Measurements from ENCODE around the gene SSTR3. TPM values are rescaled to one million over a fixed set of nuclear protein-coding genes. Genes with fewer than 3 reads are reported as not detected.

SSTR3 gene
- total and polyA plus RNA-seq, 2 of the 13 experiments (the other 11 are each of a cell fraction or from before 2014, with no cell fraction given), result 0.08 to 0.64 TPM

DNA sequence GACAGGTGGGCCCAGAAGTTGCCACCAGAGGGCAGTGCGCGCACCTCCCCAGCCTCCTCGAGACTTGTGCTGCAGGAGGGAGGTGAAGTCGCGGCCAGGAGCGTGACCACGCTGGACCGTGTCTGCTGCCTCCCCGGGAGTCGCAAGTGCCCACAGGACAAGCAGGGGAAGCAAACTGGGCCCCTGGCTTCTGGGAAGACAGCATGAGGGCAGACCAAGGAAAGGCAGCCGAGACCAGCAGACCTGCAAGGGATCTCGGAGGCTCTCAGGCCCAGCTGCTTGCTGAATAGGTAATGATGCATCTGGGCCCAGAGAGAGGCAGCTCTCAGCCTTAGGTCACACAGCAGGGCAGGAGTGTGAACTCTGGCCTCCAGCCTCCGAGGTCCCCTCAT lies 45.6 kb downstream of the SSTR3 start (continued):
- TF ChIP-seq GATAD1 (CRISPR knock-in tag; IDR thresholded peaks at IDR 0.05) (no peak), TMF1 (CRISPR knock-in tag; IDR thresholded peaks at IDR 0.05; ENCODE audit: low read depth) (no peak), PHF20 (CRISPR knock-in tag; IDR thresholded peaks at IDR 0.05) (no peak), ZEB1 (IDR thresholded peaks at IDR 0.05; ENCODE audit: insufficient replicate concordance, low read depth) (no peak), ZNF761 (CRISPR knock-in tag; conservative IDR thresholded peaks at IDR 0.05) (no peak), XBP1 (CRISPR knock-in tag; IDR thresholded peaks at IDR 0.05) (no peak), RFX5 (IDR thresholded peaks at IDR 0.05; ENCODE audit: low read depth, low read length) (no peak), PHF5A (CRISPR knock-in tag; IDR thresholded peaks at IDR 0.05; ENCODE audit: low read depth, unreplicated experiment) (no peak), SRSF1 (optimal IDR thresholded peaks at IDR 0.05; ENCODE audit: low read depth, low read length) (no peak), GABPA (IDR thresholded peaks at IDR 0.05; ENCODE audit: low read depth, low read length) (no peak), GABPA (CRISPR knock-in tag; IDR thresholded peaks at IDR 0.05; ENCODE audit: low read depth) (no peak), ZNF614 (CRISPR knock-in tag; IDR thresholded peaks at IDR 0.05; ENCODE audit: borderline replicate concordance) (no peak), ZNF644 (CRISPR knock-in tag; IDR thresholded peaks at IDR 0.05; ENCODE audit: low read depth) (no peak), HCFC1 (IDR thresholded peaks at IDR 0.05; ENCODE audit: low read depth, low read length) (no peak), CHD4 (IDR thresholded peaks at IDR 0.05; ENCODE audit: borderline replicate concordance, low read length) (no peak), GABPB1 (CRISPR knock-in tag; IDR thresholded peaks at IDR 0.05) (no peak), U2AF1 (optimal IDR thresholded peaks at IDR 0.05; ENCODE audit: low read depth, low read length) (no peak), SATB2 (CRISPR knock-in tag; IDR thresholded peaks at IDR 0.05) (no peak), ELF3 (CRISPR knock-in tag; IDR thresholded peaks at IDR 0.05) (no peak), TCF7L2 (IDR thresholded peaks at IDR 0.05; ENCODE audit: low read depth, low read length) (no peak)
- TF ChIP-seq, protein P1, sequence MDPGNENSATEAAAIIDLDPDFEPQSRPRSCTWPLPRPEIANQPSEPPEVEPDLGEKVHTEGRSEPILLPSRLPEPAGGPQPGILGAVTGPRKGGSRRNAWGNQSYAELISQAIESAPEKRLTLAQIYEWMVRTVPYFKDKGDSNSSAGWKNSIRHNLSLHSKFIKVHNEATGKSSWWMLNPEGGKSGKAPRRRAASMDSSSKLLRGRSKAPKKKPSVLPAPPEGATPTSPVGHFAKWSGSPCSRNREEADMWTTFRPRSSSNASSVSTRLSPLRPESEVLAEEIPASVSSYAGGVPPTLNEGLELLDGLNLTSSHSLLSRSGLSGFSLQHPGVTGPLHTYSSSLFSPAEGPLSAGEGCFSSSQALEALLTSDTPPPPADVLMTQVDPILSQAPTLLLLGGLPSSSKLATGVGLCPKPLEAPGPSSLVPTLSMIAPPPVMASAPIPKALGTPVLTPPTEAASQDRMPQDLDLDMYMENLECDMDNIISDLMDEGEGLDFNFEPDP (CRISPR knock-in tag; conservative IDR thresholded peaks at IDR 0.05), result no peak
- TF ChIP-seq, protein P2, sequence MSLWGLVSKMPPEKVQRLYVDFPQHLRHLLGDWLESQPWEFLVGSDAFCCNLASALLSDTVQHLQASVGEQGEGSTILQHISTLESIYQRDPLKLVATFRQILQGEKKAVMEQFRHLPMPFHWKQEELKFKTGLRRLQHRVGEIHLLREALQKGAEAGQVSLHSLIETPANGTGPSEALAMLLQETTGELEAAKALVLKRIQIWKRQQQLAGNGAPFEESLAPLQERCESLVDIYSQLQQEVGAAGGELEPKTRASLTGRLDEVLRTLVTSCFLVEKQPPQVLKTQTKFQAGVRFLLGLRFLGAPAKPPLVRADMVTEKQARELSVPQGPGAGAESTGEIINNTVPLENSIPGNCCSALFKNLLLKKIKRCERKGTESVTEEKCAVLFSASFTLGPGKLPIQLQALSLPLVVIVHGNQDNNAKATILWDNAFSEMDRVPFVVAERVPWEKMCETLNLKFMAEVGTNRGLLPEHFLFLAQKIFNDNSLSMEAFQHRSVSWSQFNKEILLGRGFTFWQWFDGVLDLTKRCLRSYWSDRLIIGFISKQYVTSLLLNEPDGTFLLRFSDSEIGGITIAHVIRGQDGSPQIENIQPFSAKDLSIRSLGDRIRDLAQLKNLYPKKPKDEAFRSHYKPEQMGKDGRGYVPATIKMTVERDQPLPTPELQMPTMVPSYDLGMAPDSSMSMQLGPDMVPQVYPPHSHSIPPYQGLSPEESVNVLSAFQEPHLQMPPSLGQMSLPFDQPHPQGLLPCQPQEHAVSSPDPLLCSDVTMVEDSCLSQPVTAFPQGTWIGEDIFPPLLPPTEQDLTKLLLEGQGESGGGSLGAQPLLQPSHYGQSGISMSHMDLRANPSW (CRISPR knock-in tag; IDR thresholded peaks at IDR 0.05; ENCODE audit: borderline replicate concordance), result no peak
- TF ChIP-seq, protein P3, sequence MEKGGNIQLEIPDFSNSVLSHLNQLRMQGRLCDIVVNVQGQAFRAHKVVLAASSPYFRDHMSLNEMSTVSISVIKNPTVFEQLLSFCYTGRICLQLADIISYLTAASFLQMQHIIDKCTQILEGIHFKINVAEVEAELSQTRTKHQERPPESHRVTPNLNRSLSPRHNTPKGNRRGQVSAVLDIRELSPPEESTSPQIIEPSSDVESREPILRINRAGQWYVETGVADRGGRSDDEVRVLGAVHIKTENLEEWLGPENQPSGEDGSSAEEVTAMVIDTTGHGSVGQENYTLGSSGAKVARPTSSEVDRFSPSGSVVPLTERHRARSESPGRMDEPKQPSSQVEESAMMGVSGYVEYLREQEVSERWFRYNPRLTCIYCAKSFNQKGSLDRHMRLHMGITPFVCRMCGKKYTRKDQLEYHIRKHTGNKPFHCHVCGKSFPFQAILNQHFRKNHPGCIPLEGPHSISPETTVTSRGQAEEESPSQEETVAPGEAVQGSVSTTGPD (CRISPR knock-in tag; IDR thresholded peaks at IDR 0.05), result no peak
- TF ChIP-seq, protein P4, sequence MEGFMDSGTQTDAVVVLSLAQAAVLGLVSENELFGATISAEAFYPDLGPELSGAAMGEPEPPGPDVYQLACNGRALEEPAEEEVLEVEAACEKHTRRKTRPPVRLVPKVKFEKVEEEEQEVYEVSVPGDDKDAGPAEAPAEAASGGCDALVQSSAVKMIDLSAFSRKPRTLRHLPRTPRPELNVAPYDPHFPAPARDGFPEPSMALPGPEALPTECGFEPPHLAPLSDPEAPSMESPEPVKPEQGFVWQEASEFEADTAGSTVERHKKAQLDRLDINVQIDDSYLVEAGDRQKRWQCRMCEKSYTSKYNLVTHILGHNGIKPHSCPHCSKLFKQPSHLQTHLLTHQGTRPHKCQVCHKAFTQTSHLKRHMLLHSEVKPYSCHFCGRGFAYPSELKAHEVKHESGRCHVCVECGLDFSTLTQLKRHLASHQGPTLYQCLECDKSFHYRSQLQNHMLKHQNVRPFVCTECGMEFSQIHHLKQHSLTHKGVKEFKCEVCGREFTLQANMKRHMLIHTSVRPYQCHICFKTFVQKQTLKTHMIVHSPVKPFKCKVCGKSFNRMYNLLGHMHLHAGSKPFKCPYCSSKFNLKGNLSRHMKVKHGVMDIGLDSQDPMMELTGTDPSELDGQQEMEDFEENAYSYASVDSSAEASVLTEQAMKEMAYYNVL (CRISPR knock-in tag; IDR thresholded peaks at IDR 0.05; ENCODE audit: borderline replicate concordance), result no peak
- TF ChIP-seq, protein P5, sequence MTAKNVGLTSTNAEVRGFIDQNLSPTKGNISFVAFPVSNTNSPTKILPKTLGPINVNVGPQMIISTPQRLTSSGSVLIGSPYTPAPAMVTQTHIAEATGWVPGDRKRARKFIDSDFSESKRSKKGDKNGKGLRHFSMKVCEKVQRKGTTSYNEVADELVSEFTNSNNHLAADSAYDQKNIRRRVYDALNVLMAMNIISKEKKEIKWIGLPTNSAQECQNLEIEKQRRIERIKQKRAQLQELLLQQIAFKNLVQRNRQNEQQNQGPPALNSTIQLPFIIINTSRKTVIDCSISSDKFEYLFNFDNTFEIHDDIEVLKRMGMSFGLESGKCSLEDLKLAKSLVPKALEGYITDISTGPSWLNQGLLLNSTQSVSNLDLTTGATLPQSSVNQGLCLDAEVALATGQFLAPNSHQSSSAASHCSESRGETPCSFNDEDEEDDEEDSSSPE (CRISPR knock-in tag; IDR thresholded peaks at IDR 0.05), result no peak
